ENCODE results near the gene GCFC2.
"Not testable (repeated sequence)": the region's sequence is repeated elsewhere in the genome, so short reads cannot be mapped to it uniquely, and the experiment has no call there.

GCFC2 gene

DNA sequence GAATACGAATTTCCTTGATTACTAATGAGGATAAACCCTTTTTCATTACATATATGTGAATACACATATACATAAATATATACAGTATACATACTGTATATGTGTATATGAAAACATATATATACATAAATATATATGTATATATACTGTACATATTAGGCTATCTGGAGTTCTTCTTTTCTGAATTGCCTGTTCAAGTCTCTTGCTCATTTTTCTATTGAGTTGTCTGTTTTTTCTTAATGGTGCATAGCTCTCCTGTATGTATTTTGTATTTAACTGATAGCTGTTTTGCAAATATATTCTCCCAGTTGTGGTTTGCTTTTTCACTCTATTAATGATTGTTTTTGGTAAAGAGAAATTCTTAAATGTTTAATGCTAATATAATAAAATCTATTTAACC lies 8.9 kb upstream of the GCFC2 start:
- Histone ChIP-seq H3K4me3 (ENCODE audit: low read length in 2 of 2) (no peak overlapping the region), H3K9me3 (ENCODE audit: control insufficient read depth in 2 of 2, low read length in 2 of 2) (no peaks in the 10 kb centered on the region), H3K9ac (ENCODE audit: low read depth in 1 of 2, low read length in 2 of 2) (no peak overlapping the region), H3K4me1 (ENCODE audit: control insufficient read depth in 2 of 2, insufficient read depth in 2 of 2, low read length in 2 of 2) (no peaks in the 10 kb centered on the region), H3K27me3 (ENCODE audit: control insufficient read depth in 2 of 2, insufficient read depth in 2 of 2, low read length in 2 of 2) (no peaks in the 10 kb centered on the region), H3K27ac (ENCODE audit: low read depth in 2 of 2, low read length in 2 of 2) (no peak overlapping the region), H3K36me3 (ENCODE audit: control insufficient read depth in 2 of 2, insufficient read depth in 2 of 2, low read length in 2 of 2) (no peaks in the 10 kb centered on the region)

DNA sequence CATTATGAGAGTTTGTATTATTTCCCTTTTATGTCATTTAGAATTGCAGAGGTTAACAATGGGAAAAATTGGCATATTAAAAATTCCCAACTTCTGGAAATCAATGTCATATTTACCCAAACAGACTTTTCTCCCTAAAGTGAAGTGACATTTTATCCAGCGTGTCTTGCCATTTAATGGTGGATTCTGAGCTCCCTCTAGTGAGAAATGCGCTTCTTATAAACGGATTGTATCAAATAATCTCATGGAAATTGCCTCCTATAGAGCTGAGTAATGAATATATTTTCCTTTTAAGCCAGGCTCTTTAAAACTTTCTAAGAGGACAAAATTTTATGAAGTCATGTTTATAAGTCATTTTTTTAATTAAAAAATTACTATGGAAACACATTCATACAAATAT lies 5.7 kb upstream of the GCFC2 start:
- no peak overlapping the region for H3K9ac ChIP-seq (ENCODE audit: low read depth in 1 of 2, low read length in 2 of 2)
- H3K36me3 ChIP-seq (ENCODE audit: control insufficient read depth in 2 of 2, insufficient read depth in 2 of 2, low read length in 2 of 2), result no peaks in the 10 kb centered on the region
- no peaks in the 10 kb centered on the region for H3K27me3 ChIP-seq (ENCODE audit: control insufficient read depth in 2 of 2, insufficient read depth in 2 of 2, low read length in 2 of 2)
- H3K4me3 ChIP-seq (ENCODE audit: low read length in 2 of 2), result no peak overlapping the region
- no peaks in the 10 kb centered on the region for H3K4me1 ChIP-seq (ENCODE audit: control insufficient read depth in 2 of 2, insufficient read depth in 2 of 2, low read length in 2 of 2)
- no peak overlapping the region for H3K27ac ChIP-seq (ENCODE audit: low read depth in 2 of 2, low read length in 2 of 2)
- H3K9me3 ChIP-seq (ENCODE audit: control insufficient read depth in 2 of 2, low read length in 2 of 2), result no peaks in the 10 kb centered on the region

- H3K36me3 ChIP-seq (ENCODE audit: control insufficient read depth in 2 of 2, insufficient read depth in 2 of 2, low read length in 2 of 2); H3K27ac ChIP-seq (ENCODE audit: low read depth in 2 of 2, low read length in 2 of 2); H3K9me3 ChIP-seq (ENCODE audit: control insufficient read depth in 2 of 2, low read length in 2 of 2); H3K27me3 ChIP-seq (ENCODE audit: control insufficient read depth in 2 of 2, insufficient read depth in 2 of 2, low read length in 2 of 2): not testable (repeated sequence)
- peak overlapping the region in 1 of 2 donors; percentile 82 for H3K9ac ChIP-seq (ENCODE audit: low read depth in 1 of 2, low read length in 2 of 2)
- peak overlapping the region in 1 of 2 donors; percentile 89 for H3K4me3 ChIP-seq (ENCODE audit: low read length in 2 of 2)
- peaks cover 8 to 11% of the 10 kb centered on the region in 2 donors for H3K4me1 ChIP-seq (ENCODE audit: control insufficient read depth in 2 of 2, insufficient read depth in 2 of 2, low read length in 2 of 2)
These were observed 875 bp upstream of the GCFC2 start for GRCh38 chr2:75711590-75711989.

GRCh38 chr2:75710220-75710576 lies 517 bp downstream of the GCFC2 start:
- Histone ChIP-seq H3K27ac (ENCODE audit: low read depth in 2 of 2, low read length in 2 of 2) (peak overlapping the region; percentile 82), H3K36me3 (ENCODE audit: control insufficient read depth in 2 of 2, insufficient read depth in 2 of 2, low read length in 2 of 2) (peaks cover 0 to 4% of the 10 kb centered on the region in 2 donors), H3K4me1 (ENCODE audit: control insufficient read depth in 2 of 2, insufficient read depth in 2 of 2, low read length in 2 of 2) (peaks cover 8 to 11% of the 10 kb centered on the region in 2 donors), H3K4me3 (ENCODE audit: low read length in 2 of 2) (peak overlapping the region; percentile 78 to 89), H3K9ac (ENCODE audit: low read depth in 1 of 2, low read length in 2 of 2) (peak overlapping the region; percentile 74 to 82), H3K9me3 (ENCODE audit: control insufficient read depth in 2 of 2, low read length in 2 of 2) (no peaks in the 10 kb centered on the region), H3K27me3 (ENCODE audit: control insufficient read depth in 2 of 2, insufficient read depth in 2 of 2, low read length in 2 of 2) (no peaks in the 10 kb centered on the region)

- H3K4me3 ChIP-seq (ENCODE audit: low read length in 2 of 2), result peak overlapping the region; percentile 78 to 89
- H3K27ac ChIP-seq (ENCODE audit: low read depth in 2 of 2, low read length in 2 of 2), result no peak overlapping the region
- peaks cover 8 to 11% of the 10 kb centered on the region in 2 donors for H3K4me1 ChIP-seq (ENCODE audit: control insufficient read depth in 2 of 2, insufficient read depth in 2 of 2, low read length in 2 of 2)
- H3K9me3 ChIP-seq (ENCODE audit: control insufficient read depth in 2 of 2, low read length in 2 of 2), result no peaks in the 10 kb centered on the region
- peaks cover 0 to 6% of the 10 kb centered on the region in 2 donors for H3K36me3 ChIP-seq (ENCODE audit: control insufficient read depth in 2 of 2, insufficient read depth in 2 of 2, low read length in 2 of 2)
- H3K27me3 ChIP-seq (ENCODE audit: control insufficient read depth in 2 of 2, insufficient read depth in 2 of 2, low read length in 2 of 2), result no peaks in the 10 kb centered on the region
- no peak overlapping the region for H3K9ac ChIP-seq (ENCODE audit: low read depth in 1 of 2, low read length in 2 of 2)
These were observed 1.4 kb downstream of the GCFC2 start for GRCh38 chr2:75709297-75709696.

- Histone ChIP-seq H3K9me3 (ENCODE audit: control insufficient read depth in 2 of 2, low read length in 2 of 2) (no peaks in the 10 kb centered on the region), H3K4me3 (ENCODE audit: low read length in 2 of 2) (no peak overlapping the region), H3K9ac (ENCODE audit: low read depth in 1 of 2, low read length in 2 of 2) (no peak overlapping the region), H3K27me3 (ENCODE audit: control insufficient read depth in 2 of 2, insufficient read depth in 2 of 2, low read length in 2 of 2) (no peaks in the 10 kb centered on the region), H3K4me1 (ENCODE audit: control insufficient read depth in 2 of 2, insufficient read depth in 2 of 2, low read length in 2 of 2) (peaks cover 8 to 11% of the 10 kb centered on the region in 2 donors), H3K36me3 (ENCODE audit: control insufficient read depth in 2 of 2, insufficient read depth in 2 of 2, low read length in 2 of 2) (peaks cover 6 to 12% of the 10 kb centered on the region in 2 donors), H3K27ac (ENCODE audit: low read depth in 2 of 2, low read length in 2 of 2) (no peak overlapping the region)
These were observed 2.8 kb downstream of the GCFC2 start for GRCh38 chr2:75707901-75708300.

DNA sequence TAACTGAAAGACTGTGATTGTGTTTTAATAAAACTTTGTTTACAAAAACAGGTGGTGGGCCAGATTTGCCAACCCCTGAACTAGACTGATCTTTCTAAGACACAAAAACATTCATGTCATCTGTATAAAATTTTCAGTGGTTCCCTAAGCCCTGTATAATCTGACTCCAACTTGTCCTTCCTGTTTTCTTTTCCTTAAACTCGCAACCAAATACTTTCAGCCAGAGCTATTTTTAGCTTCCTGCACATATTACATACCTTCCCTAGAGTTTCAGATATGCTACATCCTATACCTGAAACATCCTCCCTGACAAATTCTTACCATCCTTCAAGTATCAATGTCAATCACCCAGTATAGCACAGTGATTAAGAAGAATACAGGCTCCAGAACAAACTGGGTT lies 4.8 kb downstream of the GCFC2 start:
- H3K4me1 ChIP-seq (ENCODE audit: control insufficient read depth in 2 of 2, insufficient read depth in 2 of 2, low read length in 2 of 2), result peaks cover 5 to 6% of the 10 kb centered on the region in 2 donors
- H3K27me3 ChIP-seq (ENCODE audit: control insufficient read depth in 2 of 2, insufficient read depth in 2 of 2, low read length in 2 of 2), result no peaks in the 10 kb centered on the region
- no peak overlapping the region for H3K27ac ChIP-seq (ENCODE audit: low read depth in 2 of 2, low read length in 2 of 2)
- H3K4me3 ChIP-seq (ENCODE audit: low read length in 2 of 2), result no peak overlapping the region
- no peak overlapping the region for H3K9ac ChIP-seq (ENCODE audit: low read depth in 1 of 2, low read length in 2 of 2)
- H3K36me3 ChIP-seq (ENCODE audit: control insufficient read depth in 2 of 2, insufficient read depth in 2 of 2, low read length in 2 of 2), result peaks cover 14 to 16% of the 10 kb centered on the region in 2 donors
- H3K9me3 ChIP-seq (ENCODE audit: control insufficient read depth in 2 of 2, low read length in 2 of 2), result no peaks in the 10 kb centered on the region

DNA sequence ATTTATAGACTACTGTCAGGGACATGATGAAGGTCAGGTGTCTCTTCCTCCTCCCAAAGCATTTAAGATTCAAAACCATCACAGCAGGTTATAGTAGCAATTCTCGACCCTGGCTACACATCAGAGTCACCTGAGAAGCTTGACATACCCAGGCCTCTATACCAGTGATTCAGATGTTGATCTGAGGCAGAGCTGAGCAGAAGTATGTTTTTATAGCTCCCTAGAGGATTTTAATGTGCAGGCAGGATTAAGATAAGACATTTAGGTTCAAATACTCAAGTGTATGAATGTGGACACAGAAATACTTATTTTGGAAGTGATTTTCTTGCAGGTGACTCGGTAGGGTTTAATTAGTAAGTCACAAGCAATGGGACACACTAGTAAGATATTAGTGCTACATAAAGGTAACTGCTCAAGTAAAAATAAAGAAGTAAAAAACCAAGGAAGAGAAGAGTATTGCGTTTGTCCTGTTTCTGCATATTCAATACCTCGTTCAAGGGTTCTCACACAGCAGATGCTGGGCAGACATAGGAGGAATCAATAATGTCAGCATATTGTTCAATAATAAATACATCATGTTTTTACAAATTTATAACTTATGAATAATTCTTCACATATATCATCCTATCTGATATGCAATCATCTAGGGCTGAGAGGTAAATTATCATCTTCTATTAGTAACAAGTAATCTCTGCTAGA lies 7.0 kb downstream of the GCFC2 start:
- Histone ChIP-seq H3K27ac (ENCODE audit: low read depth in 2 of 2, low read length in 2 of 2) (no peak overlapping the region), H3K4me3 (ENCODE audit: low read length in 2 of 2) (no peak overlapping the region), H3K36me3 (ENCODE audit: control insufficient read depth in 2 of 2, insufficient read depth in 2 of 2, low read length in 2 of 2) (peaks cover 18 to 31% of the 10 kb centered on the region in 2 donors), H3K9ac (ENCODE audit: low read depth in 1 of 2, low read length in 2 of 2) (no peak overlapping the region), H3K4me1 (ENCODE audit: control insufficient read depth in 2 of 2, insufficient read depth in 2 of 2, low read length in 2 of 2) (no peaks in the 10 kb centered on the region), H3K9me3 (ENCODE audit: control insufficient read depth in 2 of 2, low read length in 2 of 2) (no peaks in the 10 kb centered on the region), H3K27me3 (ENCODE audit: control insufficient read depth in 2 of 2, insufficient read depth in 2 of 2, low read length in 2 of 2) (no peaks in the 10 kb centered on the region)

DNA sequence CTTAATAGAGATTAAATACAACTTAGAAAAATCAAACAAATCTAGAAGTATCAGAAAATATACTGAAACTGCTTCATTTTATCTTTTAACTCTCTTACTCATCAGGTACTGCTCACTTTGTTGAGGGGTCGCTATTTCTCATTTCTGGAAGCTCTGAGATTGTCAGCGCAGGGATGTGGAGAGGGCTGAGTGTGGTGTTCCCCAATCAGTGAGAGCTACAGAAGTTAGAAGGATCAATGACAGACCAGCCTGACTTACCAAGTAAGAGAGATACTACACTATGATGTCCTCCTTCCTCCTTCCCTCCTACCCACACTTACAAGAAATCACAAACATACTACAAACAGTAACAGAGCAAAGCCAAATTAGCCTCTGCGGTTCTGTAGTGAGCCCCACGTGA lies 8.1 kb downstream of the GCFC2 start:
- Histone ChIP-seq H3K27ac (ENCODE audit: low read depth in 2 of 2, low read length in 2 of 2) (no peak overlapping the region), H3K36me3 (ENCODE audit: control insufficient read depth in 2 of 2, insufficient read depth in 2 of 2, low read length in 2 of 2) (peaks cover 22 to 31% of the 10 kb centered on the region in 2 donors), H3K9ac (ENCODE audit: low read depth in 1 of 2, low read length in 2 of 2) (no peak overlapping the region), H3K4me3 (ENCODE audit: low read length in 2 of 2) (no peak overlapping the region), H3K4me1 (ENCODE audit: control insufficient read depth in 2 of 2, insufficient read depth in 2 of 2, low read length in 2 of 2) (no peaks in the 10 kb centered on the region), H3K27me3 (ENCODE audit: control insufficient read depth in 2 of 2, insufficient read depth in 2 of 2, low read length in 2 of 2) (no peaks in the 10 kb centered on the region), H3K9me3 (ENCODE audit: control insufficient read depth in 2 of 2, low read length in 2 of 2) (no peaks in the 10 kb centered on the region)

DNA sequence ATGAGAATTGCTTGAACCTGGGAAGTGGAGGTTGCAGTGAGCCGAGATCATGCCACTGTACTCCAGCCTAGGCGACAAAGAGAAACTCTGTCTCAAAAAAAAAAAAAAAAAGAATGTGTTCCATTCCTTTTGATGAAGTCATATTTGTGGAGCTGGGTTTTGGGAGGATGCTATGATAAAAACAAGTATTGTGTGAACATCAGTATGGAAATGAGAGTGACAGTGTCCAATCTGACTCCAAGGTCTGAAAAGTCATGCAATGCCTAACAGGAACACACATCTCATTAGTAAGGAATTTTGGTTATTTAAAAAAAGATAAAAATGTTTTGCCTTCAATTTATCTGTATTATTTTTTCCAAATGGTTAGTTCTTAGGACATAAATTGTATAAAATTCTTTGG lies 11.8 kb downstream of the GCFC2 start:
- no peaks in the 10 kb centered on the region for H3K27me3 ChIP-seq (ENCODE audit: control insufficient read depth in 2 of 2, insufficient read depth in 2 of 2, low read length in 2 of 2)
- no peaks in the 10 kb centered on the region for H3K4me1 ChIP-seq (ENCODE audit: control insufficient read depth in 2 of 2, insufficient read depth in 2 of 2, low read length in 2 of 2)
- peaks cover 25 to 31% of the 10 kb centered on the region in 2 donors for H3K36me3 ChIP-seq (ENCODE audit: control insufficient read depth in 2 of 2, insufficient read depth in 2 of 2, low read length in 2 of 2)
- H3K27ac ChIP-seq (ENCODE audit: low read depth in 2 of 2, low read length in 2 of 2), result no peak overlapping the region
- no peak overlapping the region for H3K4me3 ChIP-seq (ENCODE audit: low read length in 2 of 2)
- H3K9me3 ChIP-seq (ENCODE audit: control insufficient read depth in 2 of 2, low read length in 2 of 2), result no peaks in the 10 kb centered on the region
- H3K9ac ChIP-seq (ENCODE audit: low read depth in 1 of 2, low read length in 2 of 2), result no peak overlapping the region

All from mucosa of rectum (tissue), 2 donors.